ENCODE results near the gene MRPL28.
"Not testable (repeated sequence)": the region's sequence is repeated elsewhere in the genome, so short reads cannot be mapped to it uniquely, and the experiment has no call there.

The MRPL28 gene

GRCh38 chr16:346587-346986 lies 23.8 kb downstream of the MRPL28 start:
- no peak for TF ChIP-seq Cebpa-rat (IDR thresholded peaks at IDR 0.05)
- Histone ChIP-seq H3K9me3 (replicated peaks in 1 of 11) (peaks cover 0 to 7% (median 0%) of the 10 kb centered on the region in 11 experiments; a peak in 2 of 22 replicates), H3K9ac (0 out of 22 replicates have a peak overlapping the region, but pooled peaks of 1 of the 11 experiments have one; percentile 19), H3K27ac (no peak overlapping the region), H3K4me3 (no peak overlapping the region), H3K4me2 (no peak overlapping the region), H3K36me3 (peaks cover 61 to 79% (median 71%) of the 10 kb centered on the region in 11 experiments), H4K20me1 (peaks cover 93 to 100% (median 96%) of the 10 kb centered on the region in 11 experiments), H3K27me3 (no peaks in the 10 kb centered on the region), H3K4me1 (peaks cover 39 to 52% (median 47%) of the 10 kb centered on the region in 10 experiments)

DNA sequence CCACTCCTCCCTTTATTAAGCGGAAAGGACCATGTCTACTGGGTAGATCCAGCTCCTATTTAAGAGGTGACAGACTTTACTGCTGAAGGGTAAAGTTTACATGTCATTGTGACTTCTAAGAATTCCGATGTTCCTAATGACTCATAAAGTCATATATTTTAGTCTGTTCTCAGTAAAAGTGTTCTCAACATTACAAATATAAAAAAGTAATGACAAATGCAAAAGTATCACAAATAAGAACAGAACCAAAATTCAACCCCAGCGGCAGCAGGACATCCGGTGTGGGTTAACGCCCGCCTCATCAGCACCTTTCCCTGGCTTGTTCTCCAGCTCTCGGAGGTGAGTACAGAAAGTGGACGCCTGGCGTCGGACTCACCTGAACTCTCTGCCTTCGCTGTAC lies 24.6 kb downstream of the MRPL28 start:
- Histone ChIP-seq H3K27ac (no peak overlapping the region), H3K36me3 (peaks cover 65 to 84% (median 73%) of the 10 kb centered on the region in 11 experiments), H3K9ac (no peak overlapping the region), H3K4me2 (no peak overlapping the region), H4K20me1 (peaks cover 94 to 100% (median 96%) of the 10 kb centered on the region in 11 experiments), H3K27me3 (no peaks in the 10 kb centered on the region), H3K4me1 (peaks cover 34 to 52% (median 44%) of the 10 kb centered on the region in 10 experiments), H3K4me3 (no peak overlapping the region), H3K9me3 (replicated peaks in 1 of 11) (peaks cover 0 to 7% (median 0%) of the 10 kb centered on the region in 11 experiments; a peak in 2 of 22 replicates)
- TF ChIP-seq Cebpa-rat (IDR thresholded peaks at IDR 0.05) = no peak

DNA sequence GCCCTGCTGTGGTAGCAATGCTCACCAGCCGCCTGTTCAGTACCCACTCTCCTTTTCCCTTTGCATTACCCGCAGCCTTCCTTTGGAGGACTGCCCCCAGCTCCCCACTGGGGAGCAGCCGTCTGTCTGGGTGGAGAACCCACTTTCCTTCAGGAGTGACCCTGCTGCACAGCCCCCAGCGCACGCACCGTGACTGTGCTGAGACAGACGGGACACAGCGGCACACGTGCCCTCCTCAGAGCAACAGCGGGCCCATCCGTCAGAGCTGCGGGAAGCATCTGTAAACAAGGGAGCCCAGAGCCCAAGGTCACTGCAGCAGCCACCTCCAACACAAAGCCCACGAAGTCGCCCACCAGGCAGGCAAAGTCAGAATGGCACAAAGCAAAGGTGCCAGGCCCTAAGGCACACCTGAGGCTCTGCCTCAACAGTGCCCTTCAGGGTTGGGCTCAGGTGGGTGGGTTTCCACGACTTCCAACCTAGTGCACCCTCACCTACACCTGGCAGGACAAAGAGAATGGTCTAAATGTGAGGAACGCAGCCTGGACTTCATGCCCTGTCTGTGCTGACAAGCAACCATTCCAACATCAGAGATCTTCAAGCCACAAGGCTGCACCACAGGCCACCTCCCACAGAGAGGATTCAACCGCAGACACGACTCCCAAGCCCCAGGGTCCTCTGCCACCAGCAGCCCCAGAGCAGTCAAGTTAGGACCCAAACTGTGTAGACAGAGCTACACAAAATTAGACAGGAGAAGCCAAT lies 27.7 kb downstream of the MRPL28 start:
- peak overlapping the region in 1 of 11 experiments; percentile 20; a peak in 1 of 22 replicates for H3K27ac ChIP-seq
- no peak overlapping the region for H3K4me2 ChIP-seq
- no peak overlapping the region for H3K4me3 ChIP-seq
- peaks cover 0 to 7% (median 0%) of the 10 kb centered on the region in 11 experiments; a peak in 2 of 22 replicates for H3K9me3 ChIP-seq (replicated peaks in 1 of 11)
- H3K27me3 ChIP-seq = no peaks in the 10 kb centered on the region
- H3K36me3 ChIP-seq = peaks cover 57 to 75% (median 66%) of the 10 kb centered on the region in 11 experiments
- no peak overlapping the region for H3K9ac ChIP-seq
- H3K4me1 ChIP-seq = peaks cover 34 to 52% (median 41%) of the 10 kb centered on the region in 10 experiments
- H4K20me1 ChIP-seq = peaks cover 93 to 100% (median 96%) of the 10 kb centered on the region in 11 experiments
- no peak for TF ChIP-seq Cebpa-rat (IDR thresholded peaks at IDR 0.05)

GRCh38 chr16:341974-342336 lies 28.4 kb downstream of the MRPL28 start:
- H3K9me3 ChIP-seq (replicated peaks in 1 of 11); H3K27me3 ChIP-seq; H3K4me2 ChIP-seq; H3K9ac ChIP-seq; H3K4me3 ChIP-seq: not testable (repeated sequence)
- peaks cover 39 to 56% (median 44%) of the 10 kb centered on the region in 10 experiments for H3K4me1 ChIP-seq
- H3K27ac ChIP-seq = peak overlapping the region in 1 of 11 experiments; percentile 20; a peak in 1 of 22 replicates
- H3K36me3 ChIP-seq = peaks cover 50 to 68% (median 60%) of the 10 kb centered on the region in 11 experiments
- peaks cover 91 to 100% (median 96%) of the 10 kb centered on the region in 11 experiments for H4K20me1 ChIP-seq

DNA sequence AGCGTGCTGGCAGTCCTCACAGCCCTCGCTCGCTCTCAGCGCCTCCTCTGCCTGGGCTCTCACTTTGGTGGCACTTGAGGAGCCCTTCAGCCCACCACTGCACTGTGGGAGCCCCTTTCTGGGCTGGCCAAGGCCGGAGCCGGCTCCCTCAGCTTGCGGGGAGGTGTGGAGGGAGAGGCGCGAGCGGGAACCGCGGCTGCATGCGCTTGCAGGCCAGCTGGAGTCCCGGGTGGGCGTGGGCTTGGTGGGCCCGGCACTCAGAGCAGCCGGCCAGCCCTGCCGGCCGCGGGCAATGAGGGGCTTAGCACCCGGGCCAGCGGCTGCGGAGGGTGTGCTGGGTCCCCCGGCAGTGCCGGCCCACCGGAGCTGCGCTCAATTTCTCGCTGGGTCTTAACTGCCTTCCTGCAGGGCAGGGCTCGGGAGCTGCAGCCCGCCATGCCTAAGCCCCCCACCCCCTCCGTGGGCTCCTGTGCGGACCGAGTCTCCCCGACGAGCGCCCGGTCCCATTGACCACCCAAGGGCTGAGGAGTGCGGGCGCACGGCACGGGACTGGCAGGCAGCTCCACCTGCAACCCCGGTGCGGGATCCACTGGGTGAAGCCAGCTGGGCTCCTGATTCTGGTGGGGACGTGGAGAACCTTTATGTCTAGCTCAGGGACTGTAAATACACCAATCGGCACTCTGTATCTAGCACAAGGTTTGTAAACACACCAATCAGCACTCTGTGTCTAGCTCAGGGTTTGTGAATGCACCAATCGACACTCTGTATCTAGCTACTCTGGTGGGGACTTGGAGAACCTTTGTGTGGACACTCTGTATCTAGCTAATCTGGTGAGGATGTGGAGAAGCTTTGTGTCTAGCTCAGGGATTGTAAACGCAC lies 29.0 kb downstream of the MRPL28 start:
- H3K4me3 ChIP-seq; H3K27me3 ChIP-seq; H3K9me3 ChIP-seq (replicated peaks in 1 of 11): not testable (repeated sequence)
- Histone ChIP-seq H4K20me1 (peaks cover 89 to 100% (median 96%) of the 10 kb centered on the region in 11 experiments), H3K9ac (peak overlapping the region in 2 of 11 experiments; percentile 19 to 62; a peak in 1 of 22 replicates), H3K4me1 (peaks cover 45 to 62% (median 49%) of the 10 kb centered on the region in 10 experiments), H3K4me2 (peak overlapping the region in 6 of 11 experiments; percentile 75 to 93 (median 84); a peak in 9 of 22 replicates), H3K27ac (peak overlapping the region in 6 of 11 experiments; percentile 50 to 83 (median 65); a peak in 9 of 22 replicates), H3K36me3 (peaks cover 44 to 62% (median 55%) of the 10 kb centered on the region in 11 experiments)

GRCh38 chr16:340370-341091 lies 29.8 kb downstream of the MRPL28 start:
- TF ChIP-seq Cebpa-rat (IDR thresholded peaks at IDR 0.05) = no peak
- peaks cover 36 to 58% (median 47%) of the 10 kb centered on the region in 11 experiments for H3K36me3 ChIP-seq
- peaks cover 0 to 7% (median 0%) of the 10 kb centered on the region in 11 experiments; a peak in 2 of 22 replicates for H3K9me3 ChIP-seq (replicated peaks in 1 of 11)
- no peaks in the 10 kb centered on the region for H3K27me3 ChIP-seq
- peaks cover 88 to 100% (median 96%) of the 10 kb centered on the region in 11 experiments for H4K20me1 ChIP-seq
- peaks cover 46 to 63% (median 54%) of the 10 kb centered on the region in 10 experiments for H3K4me1 ChIP-seq
- H3K27ac ChIP-seq = peak overlapping the region in 9 of 11 experiments; percentile 30 to 83 (median 58); a peak in 15 of 22 replicates
- H3K4me3 ChIP-seq = peak overlapping the region in 2 of 10 experiments; percentile 10 to 47; a peak in 1 of 20 replicates
- peak overlapping the region in 8 of 11 experiments; percentile 5 to 62 (median 18); a peak in 9 of 22 replicates for H3K9ac ChIP-seq
- H3K4me2 ChIP-seq = peak overlapping the region; percentile 38 to 93 (median 75)

DNA sequence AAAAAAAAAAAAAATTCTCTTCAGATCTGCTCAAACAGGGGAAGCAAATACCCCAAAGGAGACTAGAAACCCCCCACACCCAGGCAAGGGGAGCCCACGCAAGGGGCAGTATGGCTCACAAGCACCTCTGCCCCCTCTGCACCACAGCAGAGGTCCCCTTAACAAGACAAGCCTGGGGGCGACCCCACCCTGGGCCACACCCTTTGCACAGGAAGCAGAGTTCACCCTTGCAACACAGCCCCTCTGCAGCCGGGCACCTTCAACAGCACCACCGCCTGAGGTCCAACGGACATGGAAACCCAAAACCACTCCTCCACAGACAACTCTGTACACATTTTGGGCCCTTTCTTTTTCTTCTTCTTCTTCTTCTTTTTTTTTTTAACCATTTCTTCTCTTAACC lies 30.7 kb downstream of the MRPL28 start:
- Histone ChIP-seq H3K4me3 (peak overlapping the region in 3 of 10 experiments; percentile 10 to 47 (median 37); a peak in 3 of 20 replicates), H3K4me1 (peaks cover 46 to 63% (median 54%) of the 10 kb centered on the region in 10 experiments), H3K9me3 (replicated peaks in 1 of 11) (peaks cover 0 to 7% (median 0%) of the 10 kb centered on the region in 11 experiments; a peak in 2 of 22 replicates), H3K27me3 (no peaks in the 10 kb centered on the region), H4K20me1 (peaks cover 87 to 100% (median 96%) of the 10 kb centered on the region in 11 experiments), H3K27ac (peak overlapping the region in 9 of 11 experiments; percentile 30 to 83 (median 58); a peak in 15 of 22 replicates), H3K9ac (peak overlapping the region in 6 of 11 experiments; percentile 3 to 62 (median 28); a peak in 9 of 22 replicates), H3K36me3 (peaks cover 28 to 50% (median 39%) of the 10 kb centered on the region in 11 experiments), H3K4me2 (peak overlapping the region; percentile 38 to 93 (median 75))
- no peak for TF ChIP-seq Cebpa-rat (IDR thresholded peaks at IDR 0.05)
